Left ventricle myocardium inferior (tissue), 1 donor: ENCODE results near the gene SBF2. TPM values are rescaled to one million over a fixed set of nuclear protein-coding genes. Genes with fewer than 3 reads are reported as not detected.

Experiments
- DNase-seq: peaks from one replicate; pipeline ENCODE4 v3.0.0-alpha.2; 2020
- H3K27ac ChIP-seq: fragments of 200-600 bp; replicated peaks from 2 replicates; pipeline ENCODE4 v1.8.0; 2021
- H3K27me3 ChIP-seq: fragments of 200-600 bp; 2 replicates; pipeline ENCODE4 v1.8.0; 2021; ENCODE audit warnings: low read depth
- H3K36me3 ChIP-seq: fragments of 200-600 bp; 2 replicates; pipeline ENCODE4 v1.8.0; 2021
- H3K4me1 ChIP-seq: fragments of 200-600 bp; 2 replicates; pipeline ENCODE4 v1.8.0; 2021
- H3K4me3 ChIP-seq: fragments of 200-600 bp; 2 replicates; pipeline ENCODE4 v1.8.0; 2021; ENCODE audit warnings: mild to moderate bottlenecking, moderate library complexity
- H3K9me3 ChIP-seq: fragments of 200-600 bp; replicated peaks from 2 replicates; pipeline ENCODE4 v1.8.0; 2021
- intact Hi-C: fragments of 100-400 bp; cut with micrococcal nuclease; formaldehyde crosslinking; loops from one replicate; pipeline ENCODE4 v1.11.0; 2022
- total RNA-seq: library from RNA; stranded (reverse); fragmentation: NEBNext Ultra II Directional; extraction: Animal tissue kit (Norgen Biotek cat#: 25700); gene quantifications from one replicate; pipeline ENCODE4 v1.2.1, GENCODE V29; 2021
- TF ChIP-seq, protein P1 (sequence below): fragments of 200-600 bp; IDR thresholded peaks from 2 replicates; pipeline ENCODE4 v1.8.0; 2021; ENCODE audit warnings: antibody characterized with exemption, mild to moderate bottlenecking, borderline replicate concordance
- donor health status: DM: no; HTN: yes; CAD: no; lungs with severe emphysema.

The SBF2 gene
- total RNA-seq, 1 donor from 2014 or later = 17.8 TPM

DNA sequence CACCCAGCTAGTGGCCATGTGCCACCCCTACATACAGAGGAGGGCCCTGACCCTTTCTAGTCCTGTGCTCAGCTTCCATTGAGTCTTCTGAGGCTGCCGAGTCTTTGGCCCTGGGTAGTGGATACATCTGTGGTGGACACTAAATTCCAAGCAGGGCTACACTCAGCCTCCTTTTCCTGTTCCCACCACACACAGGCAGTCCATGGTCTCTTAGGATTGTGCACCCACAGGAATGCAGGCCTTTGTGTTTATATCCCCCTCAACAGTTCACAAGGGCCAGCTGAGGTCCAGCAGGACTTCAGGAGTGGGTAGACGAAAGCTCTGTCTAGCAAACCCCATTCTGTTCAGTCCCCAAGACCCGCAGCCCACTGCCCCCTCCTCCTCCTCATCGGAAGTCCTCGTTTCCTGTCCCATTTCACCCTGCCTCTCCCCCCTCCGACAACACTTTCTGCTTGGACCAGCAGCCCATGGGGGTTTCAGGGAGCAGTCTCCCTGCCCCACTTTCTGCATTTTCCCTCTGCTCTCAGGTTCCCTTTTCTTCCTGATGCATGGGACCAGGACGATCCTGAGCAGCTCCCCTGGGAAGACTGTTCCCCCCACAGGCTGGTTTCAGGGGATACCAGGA is 538.3 kb downstream of the SBF2 start:
- Histone ChIP-seq H3K4me1 (peaks cover 82% of the 10 kb centered on the region), H3K27ac (peak overlapping the region; percentile 47), H3K9me3 (no peaks in the 10 kb centered on the region), H3K36me3 (peaks cover 7% of the 10 kb centered on the region), H3K27me3 (no peaks in the 10 kb centered on the region), H3K4me3 (no peak overlapping the region)
- intact Hi-C loops = no loop called here
- DNase-seq = no peak
- TF ChIP-seq, protein P1, sequence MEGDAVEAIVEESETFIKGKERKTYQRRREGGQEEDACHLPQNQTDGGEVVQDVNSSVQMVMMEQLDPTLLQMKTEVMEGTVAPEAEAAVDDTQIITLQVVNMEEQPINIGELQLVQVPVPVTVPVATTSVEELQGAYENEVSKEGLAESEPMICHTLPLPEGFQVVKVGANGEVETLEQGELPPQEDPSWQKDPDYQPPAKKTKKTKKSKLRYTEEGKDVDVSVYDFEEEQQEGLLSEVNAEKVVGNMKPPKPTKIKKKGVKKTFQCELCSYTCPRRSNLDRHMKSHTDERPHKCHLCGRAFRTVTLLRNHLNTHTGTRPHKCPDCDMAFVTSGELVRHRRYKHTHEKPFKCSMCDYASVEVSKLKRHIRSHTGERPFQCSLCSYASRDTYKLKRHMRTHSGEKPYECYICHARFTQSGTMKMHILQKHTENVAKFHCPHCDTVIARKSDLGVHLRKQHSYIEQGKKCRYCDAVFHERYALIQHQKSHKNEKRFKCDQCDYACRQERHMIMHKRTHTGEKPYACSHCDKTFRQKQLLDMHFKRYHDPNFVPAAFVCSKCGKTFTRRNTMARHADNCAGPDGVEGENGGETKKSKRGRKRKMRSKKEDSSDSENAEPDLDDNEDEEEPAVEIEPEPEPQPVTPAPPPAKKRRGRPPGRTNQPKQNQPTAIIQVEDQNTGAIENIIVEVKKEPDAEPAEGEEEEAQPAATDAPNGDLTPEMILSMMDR = no peak

DNA sequence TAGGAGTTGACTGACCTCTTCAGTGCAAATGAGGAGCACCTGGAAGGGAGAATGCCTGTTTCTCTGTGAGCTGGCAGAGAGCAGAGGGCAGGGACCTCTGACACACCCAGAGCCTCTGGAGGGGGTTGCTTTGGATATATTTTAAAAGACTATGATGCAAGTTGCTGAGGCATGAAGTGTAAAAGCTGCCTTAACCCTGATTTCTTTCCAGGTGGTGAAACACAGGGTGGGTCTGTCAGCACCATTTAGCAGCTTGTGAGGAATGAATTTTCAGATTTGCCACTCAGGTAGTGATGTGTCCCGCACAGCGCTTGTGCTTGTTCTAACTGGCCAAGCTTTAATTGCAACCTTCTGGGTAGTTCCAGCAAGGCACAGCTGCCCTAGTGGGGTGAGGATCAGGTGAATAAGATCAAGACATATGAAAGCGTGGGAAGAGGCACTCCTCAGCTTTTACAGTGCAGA is 540.0 kb downstream of the SBF2 start:
- DNase-seq = no peak
- Histone ChIP-seq H3K27ac (peak overlapping the region; percentile 47), H3K4me1 (peaks cover 66% of the 10 kb centered on the region), H3K27me3 (no peaks in the 10 kb centered on the region), H3K4me3 (no peak overlapping the region), H3K36me3 (peaks cover 21% of the 10 kb centered on the region), H3K9me3 (no peaks in the 10 kb centered on the region)
- intact Hi-C loops = no loop called here
- TF ChIP-seq, protein P1 = no peak

GRCh38 chr11:9753021-9753420 is 541.0 kb downstream of the SBF2 start:
- TF ChIP-seq, protein P1 = no peak
- Histone ChIP-seq H3K4me3 (no peak overlapping the region), H3K9me3 (no peaks in the 10 kb centered on the region), H3K4me1 (peaks cover 64% of the 10 kb centered on the region), H3K36me3 (peaks cover 25% of the 10 kb centered on the region), H3K27ac (no peak overlapping the region), H3K27me3 (no peaks in the 10 kb centered on the region)
- intact Hi-C loops = no loop called here
- DNase-seq = no peak

DNA sequence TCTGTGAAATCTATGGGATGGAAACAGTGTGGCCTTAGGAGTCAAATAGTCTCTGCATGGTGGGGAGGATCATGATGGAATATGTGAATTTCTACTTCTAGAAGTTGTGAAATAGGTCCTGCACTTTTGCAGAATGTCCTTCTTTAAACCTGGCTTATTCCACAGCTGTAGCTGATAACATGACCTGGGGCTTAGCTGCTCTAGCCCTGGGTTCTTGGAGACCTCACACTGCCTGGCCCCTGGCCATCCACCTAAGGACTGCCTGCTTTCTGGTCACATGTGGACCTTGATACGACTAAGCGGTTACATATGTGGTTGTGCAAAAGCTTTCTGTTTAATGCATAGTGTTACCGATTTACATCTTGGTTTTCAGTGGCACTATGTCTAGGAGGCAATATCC is 541.9 kb downstream of the SBF2 start:
- peak; percentile 51 for DNase-seq
- peaks cover 61% of the 10 kb centered on the region for H3K4me1 ChIP-seq
- H3K36me3 ChIP-seq = peaks cover 25% of the 10 kb centered on the region
- intact Hi-C loops = no loop called here
- peak overlapping the region; percentile 18 for H3K27ac ChIP-seq
- TF ChIP-seq, protein P1 = no peak
- H3K4me3 ChIP-seq = no peak overlapping the region
- H3K27me3 ChIP-seq = no peaks in the 10 kb centered on the region
- H3K9me3 ChIP-seq = no peaks in the 10 kb centered on the region

- intact Hi-C loops = no loop called here
- no peak overlapping the region for H3K4me3 ChIP-seq
- no peaks in the 10 kb centered on the region for H3K27me3 ChIP-seq
- H3K9me3 ChIP-seq = no peaks in the 10 kb centered on the region
- peaks cover 48% of the 10 kb centered on the region for H3K4me1 ChIP-seq
- TF ChIP-seq, protein P1 = no peak
- H3K27ac ChIP-seq = peak overlapping the region; percentile 13
- H3K36me3 ChIP-seq = peaks cover 28% of the 10 kb centered on the region
- no peak for DNase-seq
Observed at GRCh38 chr11:9750551-9750950, 543.5 kb downstream of the SBF2 start.
